Femur (tissue), 1 donor: ENCODE measurements around the gene OSM.
A peak's percentile ranks its signal among the peaks of the same experiment; 100 is the strongest.

Experiments
- DNase-seq: peaks from one replicate; pipeline ENCODE4 v3.0.0-alpha.2; 2017

Gene OSM

GRCh38 chr22:30297991-30298701 is 31.5 kb upstream of the OSM start:
- no peak for DNase-seq

DNA sequence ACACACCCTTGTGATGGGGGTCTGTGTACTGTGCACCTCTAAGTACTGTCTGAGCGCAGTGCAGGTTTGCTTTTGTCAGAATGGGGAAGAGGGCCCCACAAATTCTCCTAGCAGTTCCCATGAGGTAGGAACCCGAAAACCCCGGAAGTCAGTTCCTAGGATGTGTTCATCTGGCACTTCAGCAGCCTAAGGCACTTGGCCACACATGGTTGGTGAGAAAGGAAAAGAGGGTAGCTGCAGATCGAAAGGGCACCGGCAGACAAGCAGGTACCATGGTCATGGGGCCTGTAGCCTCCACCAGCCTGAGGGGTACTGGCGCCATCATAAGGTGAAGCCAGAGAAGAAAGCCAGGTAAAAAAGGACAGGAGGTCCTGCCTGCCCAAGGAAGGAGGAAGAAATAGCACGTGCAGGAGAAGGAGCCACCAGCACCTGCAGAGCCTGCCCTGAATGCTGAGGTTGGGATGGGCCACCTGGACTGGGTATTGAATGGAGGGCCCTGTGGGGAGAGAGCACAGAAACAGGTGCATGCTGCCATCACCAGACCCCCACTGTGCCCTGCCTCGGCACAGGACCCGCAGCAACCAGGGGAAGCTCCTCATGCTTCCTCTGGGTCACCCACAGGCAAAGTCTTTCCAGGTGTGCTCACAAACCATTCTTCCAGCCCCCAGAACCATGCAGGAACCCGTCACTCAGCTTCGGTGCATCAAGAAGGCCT is 30.8 kb upstream of the OSM start:
- no peak for DNase-seq

DNA sequence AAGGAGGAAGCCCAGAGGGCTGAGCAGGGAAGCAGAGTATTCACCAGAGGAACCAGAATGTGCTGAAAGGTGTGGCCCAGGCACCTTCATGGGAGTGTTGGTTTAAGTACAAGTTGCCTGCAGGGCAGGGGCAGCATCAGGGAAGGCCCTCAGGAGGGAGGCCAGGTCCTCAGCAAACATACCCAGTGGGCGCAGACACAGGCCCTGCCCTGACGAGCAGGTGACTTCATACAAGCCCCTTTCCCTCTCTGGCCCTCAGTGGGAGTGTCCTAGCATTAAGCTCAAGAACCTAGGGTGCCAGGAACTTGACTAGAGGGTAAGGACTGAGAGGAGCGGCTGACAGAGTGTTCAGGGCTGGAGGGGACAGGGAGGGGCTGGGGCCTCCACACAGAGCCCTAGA is 30.2 kb upstream of the OSM start:
- DNase-seq: no peak

GRCh38 chr22:30296324-30296723 is 29.7 kb upstream of the OSM start:
- no peak for DNase-seq

DNA sequence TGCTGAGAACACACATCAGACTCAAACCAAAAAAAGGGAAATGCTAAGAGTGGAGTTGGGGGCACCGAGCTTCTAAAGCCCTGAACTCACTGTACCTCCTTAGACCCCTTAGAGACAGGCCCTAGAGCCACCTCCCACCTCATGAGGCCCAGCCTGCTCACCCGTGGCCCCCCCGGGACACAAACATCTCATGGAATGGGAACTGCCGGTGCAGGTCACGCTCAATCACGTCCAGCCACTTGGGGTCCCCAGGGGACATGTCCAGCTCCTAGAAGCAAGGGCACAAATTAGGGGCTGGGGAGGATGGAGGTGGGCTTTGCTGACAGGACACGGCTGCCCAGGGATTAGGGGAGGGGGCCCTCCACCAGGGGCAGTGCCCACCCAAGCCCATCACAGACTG is 28.9 kb upstream of the OSM start:
- DNase-seq: no peak

GRCh38 chr22:30294830-30295229 is 28.2 kb upstream of the OSM start:
- DNase-seq: no peak

DNA sequence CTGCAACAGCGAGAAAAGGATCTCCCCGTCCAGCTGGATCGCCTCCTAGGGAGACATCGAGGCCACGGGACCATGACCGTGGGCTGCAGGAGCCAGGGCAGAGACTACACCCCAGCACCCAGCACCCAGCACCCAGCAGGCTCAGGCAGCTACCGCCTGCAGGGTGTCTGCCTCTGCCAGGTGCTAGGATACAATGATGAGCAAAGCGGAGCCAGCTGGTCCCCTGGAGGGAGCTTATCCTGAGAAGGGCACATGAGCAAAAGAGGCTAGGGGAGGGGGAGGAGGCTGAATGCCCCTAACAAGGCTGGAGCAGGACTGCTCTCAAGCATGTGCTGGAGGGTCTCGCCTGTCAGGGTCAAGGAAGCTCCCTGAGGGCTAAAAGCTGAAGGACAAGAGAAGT is 27.4 kb upstream of the OSM start:
- no peak for DNase-seq

GRCh38 chr22:30293026-30293425 is 26.4 kb upstream of the OSM start:
- no peak for DNase-seq

GRCh38 chr22:30292069-30292970 is 25.7 kb upstream of the OSM start:
- DNase-seq: no peak

DNA sequence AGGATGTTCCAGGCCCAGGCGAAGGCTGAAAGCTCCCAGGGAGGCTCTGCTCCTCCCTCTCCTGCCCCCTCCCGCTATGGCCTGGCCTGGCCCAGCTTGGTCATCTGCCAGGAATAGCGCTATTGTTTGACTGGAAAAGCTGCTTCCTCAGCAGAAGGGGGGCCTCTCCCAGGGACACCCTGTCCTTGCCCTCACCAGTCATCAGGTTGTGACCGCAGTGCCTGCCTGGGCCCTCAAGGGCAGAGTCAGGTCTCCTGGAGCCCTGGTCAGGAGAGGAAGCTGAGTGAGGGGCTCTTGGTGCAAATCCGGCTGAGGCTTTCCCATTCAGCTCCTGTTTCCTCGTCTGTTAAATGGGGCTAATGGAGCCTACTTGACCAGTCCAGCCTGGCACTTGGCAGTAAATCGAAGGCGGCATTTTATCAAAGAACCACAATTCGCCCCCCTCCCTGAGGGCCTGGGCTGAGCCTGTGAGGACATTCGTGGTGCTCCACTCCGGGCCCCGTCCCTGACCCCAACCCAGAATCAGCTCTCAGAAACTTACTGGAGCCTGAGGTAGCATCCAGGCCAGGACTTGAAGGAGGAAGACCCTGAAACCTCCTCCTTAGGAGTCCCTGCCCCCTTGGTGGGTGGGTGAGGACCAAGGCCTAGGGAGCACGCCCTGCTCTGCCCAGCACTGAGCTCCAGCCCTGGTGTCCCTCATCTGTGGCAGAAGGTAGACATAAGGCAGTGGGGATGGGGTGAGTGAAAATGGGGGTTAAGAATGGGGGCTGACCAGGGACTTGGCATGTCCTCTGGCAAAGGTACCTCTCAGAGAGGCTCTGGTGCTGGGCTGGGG is 24.6 kb upstream of the OSM start:
- DNase-seq: peak; percentile 82

GRCh38 chr22:30290342-30291057 is 23.8 kb upstream of the OSM start:
- no peak for DNase-seq

DNA sequence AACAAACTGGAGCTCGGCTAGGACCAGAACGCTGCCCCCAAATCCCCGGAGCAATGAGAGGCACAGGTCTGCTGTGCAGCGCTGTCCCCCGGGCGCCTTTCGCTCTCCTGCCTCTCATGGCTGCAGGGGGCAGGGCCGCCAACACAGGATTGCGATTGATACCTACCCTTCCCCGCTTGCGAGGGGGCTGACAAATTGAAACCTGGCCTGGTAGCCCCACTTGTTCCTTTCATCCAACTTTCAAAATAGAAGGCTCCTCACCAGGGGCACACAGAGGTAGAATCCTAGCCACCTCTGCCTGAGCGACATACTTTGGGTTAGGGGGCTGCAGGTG is 23.3 kb upstream of the OSM start:
- no peak for DNase-seq

GRCh38 chr22:30289141-30289979 is 22.7 kb upstream of the OSM start, which contains the start of gene CASTOR1:
CASTOR1 (minus strand) TSS chr22:30289505; CDS start chr22:30289497, 8 bp downstream.
- DNase-seq: peak; percentile 99

- DNase-seq: no peak
These were observed 21.9 kb upstream of the OSM start for GRCh38 chr22:30288419-30289140.

DNA sequence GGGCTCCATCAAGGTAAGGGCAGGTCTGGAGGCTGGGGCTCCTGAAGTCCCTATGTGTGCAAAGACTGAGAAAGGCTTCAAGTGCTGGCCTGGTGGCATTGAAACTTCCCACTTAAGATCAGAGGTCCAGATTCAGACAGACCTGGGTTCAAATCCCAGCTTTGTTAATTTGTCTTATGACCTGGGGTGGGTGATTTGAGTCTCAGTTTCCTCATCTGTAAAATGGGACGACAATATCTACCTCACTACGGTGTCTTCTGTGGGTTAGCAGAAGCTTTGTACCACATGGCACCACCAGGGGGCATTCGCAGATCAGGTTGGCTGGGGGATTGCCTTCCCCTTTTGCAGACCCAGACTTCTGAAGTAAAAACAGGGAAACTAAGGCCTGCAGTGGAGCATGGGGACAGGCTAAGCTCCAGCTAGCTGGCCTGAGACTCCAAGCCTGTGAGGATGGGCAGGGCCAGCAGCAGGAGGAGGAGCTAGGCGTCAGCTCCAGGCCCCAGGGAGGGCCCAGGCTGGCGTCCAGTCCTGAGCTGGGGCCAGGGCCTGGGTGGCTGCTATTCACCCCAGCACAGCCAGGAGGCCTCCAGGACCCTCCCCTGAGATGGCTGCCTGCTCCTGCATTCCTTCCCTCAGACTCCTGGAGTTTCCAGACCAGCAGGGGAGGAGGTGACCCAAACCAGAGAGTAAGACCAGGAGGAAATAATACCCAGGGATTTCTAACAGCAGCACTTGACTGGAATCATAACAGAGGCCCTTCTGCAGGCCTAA is 21.2 kb upstream of the OSM start:
- DNase-seq: peak; percentile 89

GRCh38 chr22:30286813-30287647 is 20.4 kb upstream of the OSM start:
- peak; percentile 78 for DNase-seq

GRCh38 chr22:30286331-30286730 is 19.7 kb upstream of the OSM start:
- no peak for DNase-seq

DNA sequence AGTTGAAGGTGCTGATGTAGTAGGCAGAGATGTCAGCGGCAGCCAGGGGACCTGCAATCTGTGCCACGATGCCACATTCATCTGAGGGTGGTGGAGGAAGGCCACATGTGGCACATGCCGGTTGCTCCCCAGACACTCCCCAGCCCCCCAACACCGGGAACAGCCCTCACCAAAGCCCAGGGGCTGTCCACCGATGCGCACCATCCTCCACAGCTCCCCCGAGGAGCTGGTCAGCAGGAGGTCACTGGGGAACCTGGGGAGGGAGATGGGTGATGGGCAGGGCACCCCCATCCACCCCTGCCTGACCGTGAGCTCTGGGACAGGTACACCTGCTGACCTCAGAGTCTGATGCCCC is 19.2 kb upstream of the OSM start:
- no peak for DNase-seq
